GM19463 (cell line): ENCODE results near the gene NCKAP1.
A peak's percentile ranks its signal among the peaks of the same experiment; 100 is the strongest.
"Not testable (repeated sequence)": the region's sequence is repeated elsewhere in the genome, so short reads cannot be mapped to it uniquely, and the experiment has no call there.

ENCODE experiments used
- ATAC-seq: cut with Tn5 transposase; IDR thresholded peaks from one replicate; pipeline ENCODE4 v1.9.1; 2021; ENCODE audit warnings: mild to moderate bottlenecking, moderate library complexity; ENCODE audit not compliant: unreplicated experiment

The NCKAP1 gene

GRCh38 chr2:183038341-183039300 is at the start of gene NCKAP1:
Gene NCKAP1, minus strand, starts transcription at chr2:183038457. Its CDS starts 358 bp downstream, at chr2:183038099.
- ATAC-seq: peak; percentile 73

- no peak for ATAC-seq
Measured at GRCh38 chr2:183081911-183082310, 43.7 kb upstream of the NCKAP1 start.

GRCh38 chr2:183079139-183079775 is 41.0 kb upstream of the NCKAP1 start:
- ATAC-seq: peak; percentile 23

GRCh38 chr2:183078464-183079138 is 40.3 kb upstream of the NCKAP1 start, which contains the start of gene DUSP19:
Gene DUSP19, plus strand, starts transcription at chr2:183078747. Its CDS starts 187 bp downstream, at chr2:183078934.
- ATAC-seq: peak; percentile 87

GRCh38 chr2:183078163-183078463 is 39.9 kb upstream of the NCKAP1 start:
- ATAC-seq: no peak

GRCh38 chr2:183072177-183072576 is 33.9 kb upstream of the NCKAP1 start:
- no peak for ATAC-seq

- ATAC-seq: no peak
Measured at GRCh38 chr2:183070942-183071844, 32.9 kb upstream of the NCKAP1 start.

- no peak for ATAC-seq
Measured at GRCh38 chr2:183069174-183069573, 30.9 kb upstream of the NCKAP1 start.

GRCh38 chr2:183068561-183068960 is 30.3 kb upstream of the NCKAP1 start:
- no peak for ATAC-seq

- ATAC-seq: peak; percentile 65
Measured at GRCh38 chr2:183063083-183063482, 24.8 kb upstream of the NCKAP1 start.

- no peak for ATAC-seq
Measured at GRCh38 chr2:183060571-183061231, 22.4 kb upstream of the NCKAP1 start.

GRCh38 chr2:183059561-183059960 is 21.3 kb upstream of the NCKAP1 start:
- no peak for ATAC-seq

GRCh38 chr2:183057333-183057985 is 19.2 kb upstream of the NCKAP1 start:
- ATAC-seq: peak; percentile 43

- ATAC-seq: no peak
Measured at GRCh38 chr2:183049420-183049819, 11.2 kb upstream of the NCKAP1 start.

- ATAC-seq: not testable (repeated sequence)
Measured at GRCh38 chr2:183047486-183048125, 9.3 kb upstream of the NCKAP1 start.

- not testable (repeated sequence) for ATAC-seq
Measured at GRCh38 chr2:183043580-183043979, 5.3 kb upstream of the NCKAP1 start.

- ATAC-seq: no peak
Measured at GRCh38 chr2:183040604-183041003, 2.3 kb upstream of the NCKAP1 start.

- ATAC-seq: peak; percentile 39
Measured at GRCh38 chr2:183037553-183038340, 510 bp downstream of the NCKAP1 start.
